Astrocyte of the spinal cord (primary cell): ENCODE results near the gene APCDD1L.

Experiments
- DNase-seq: peaks from one replicate; pipeline ENCODE4 v3.0.0; 2011; ENCODE audit warnings: low read depth, low spot score
- H3K4me3 ChIP-seq: 2 replicates; pipeline ENCODE4 v1.5.1; 2011; ENCODE audit warnings: low read depth, mild to moderate bottlenecking, low read length, moderate library complexity
- CTCF ChIP-seq: IDR thresholded peaks from 2 replicates; pipeline ENCODE4 v1.5.1; 2012; ENCODE audit warnings: low read depth, mild to moderate bottlenecking, low read length, inconsistent platforms
- in situ Hi-C: cut with HindIII; loops from 2 replicates; pipeline ENCODE4 v1.10.0; 2017; ENCODE audit warnings: low sequenced_read_pairs

The APCDD1L gene

DNA sequence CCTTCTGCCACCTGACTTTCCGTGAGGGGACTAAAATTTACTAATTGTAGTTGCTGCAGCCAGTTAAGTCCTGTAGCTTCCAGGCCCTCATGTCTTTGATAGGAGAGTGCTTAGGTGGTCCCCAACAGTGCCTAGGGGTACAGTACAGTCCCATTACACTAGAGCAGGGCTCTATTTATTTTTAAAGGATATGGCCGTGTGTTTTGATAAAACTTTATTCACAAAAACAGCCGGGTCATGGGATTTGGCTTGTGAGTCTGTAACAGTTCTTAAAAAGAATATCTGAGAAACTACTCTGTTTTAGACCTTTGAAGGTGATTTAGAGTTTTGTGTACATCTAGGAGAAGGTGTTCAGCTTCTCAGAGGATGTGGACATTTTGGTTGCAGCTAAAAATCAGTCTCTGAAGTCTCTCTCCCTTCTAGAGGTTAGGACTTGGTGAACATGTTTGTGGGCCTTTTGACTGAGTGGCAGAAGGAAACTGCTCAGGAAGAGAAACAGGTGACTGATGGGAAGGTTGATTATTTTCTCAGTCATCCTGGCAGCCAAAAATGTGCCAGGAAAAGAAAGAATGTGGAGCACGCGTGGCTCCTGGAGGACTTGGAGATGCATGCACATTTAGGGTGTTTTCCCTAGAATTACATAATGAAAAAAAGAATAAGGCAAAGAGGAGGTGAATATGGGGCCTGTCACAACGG, 68.8 kb downstream of the APCDD1L start:
- no peak for TF ChIP-seq CTCF
- no peak for DNase-seq
- no peak overlapping the region for H3K4me3 ChIP-seq
- in situ Hi-C loops: no loop called here

DNA sequence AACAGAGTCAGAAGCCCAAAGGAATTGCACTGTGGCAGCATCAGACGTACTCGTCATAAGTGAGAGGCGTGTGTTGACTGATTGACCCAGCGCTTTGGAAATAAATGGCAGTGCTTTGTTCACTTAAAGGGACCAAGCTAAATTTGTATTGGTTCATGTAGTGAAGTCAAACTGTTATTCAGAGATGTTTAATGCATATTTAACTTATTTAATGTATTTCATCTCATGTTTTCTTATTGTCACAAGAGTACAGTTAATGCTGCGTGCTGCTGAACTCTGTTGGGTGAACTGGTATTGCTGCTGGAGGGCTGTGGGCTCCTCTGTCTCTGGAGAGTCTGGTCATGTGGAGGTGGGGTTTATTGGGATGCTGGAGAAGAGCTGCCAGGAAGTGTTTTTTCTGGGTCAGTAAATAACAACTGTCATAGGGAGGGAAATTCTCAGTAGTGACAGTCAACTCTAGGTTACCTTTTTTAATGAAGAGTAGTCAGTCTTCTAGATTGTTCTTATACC, 70.4 kb downstream of the APCDD1L start:
- no peak for DNase-seq
- no peak overlapping the region for H3K4me3 ChIP-seq
- in situ Hi-C loops: no loop called here
- TF ChIP-seq CTCF: no peak

- in situ Hi-C loops: no loop called here
- DNase-seq: no peak
- no peak for TF ChIP-seq CTCF
- no peak overlapping the region for H3K4me3 ChIP-seq
Measured at GRCh38 chr20:58441723-58442122, 73.5 kb downstream of the APCDD1L start.

DNA sequence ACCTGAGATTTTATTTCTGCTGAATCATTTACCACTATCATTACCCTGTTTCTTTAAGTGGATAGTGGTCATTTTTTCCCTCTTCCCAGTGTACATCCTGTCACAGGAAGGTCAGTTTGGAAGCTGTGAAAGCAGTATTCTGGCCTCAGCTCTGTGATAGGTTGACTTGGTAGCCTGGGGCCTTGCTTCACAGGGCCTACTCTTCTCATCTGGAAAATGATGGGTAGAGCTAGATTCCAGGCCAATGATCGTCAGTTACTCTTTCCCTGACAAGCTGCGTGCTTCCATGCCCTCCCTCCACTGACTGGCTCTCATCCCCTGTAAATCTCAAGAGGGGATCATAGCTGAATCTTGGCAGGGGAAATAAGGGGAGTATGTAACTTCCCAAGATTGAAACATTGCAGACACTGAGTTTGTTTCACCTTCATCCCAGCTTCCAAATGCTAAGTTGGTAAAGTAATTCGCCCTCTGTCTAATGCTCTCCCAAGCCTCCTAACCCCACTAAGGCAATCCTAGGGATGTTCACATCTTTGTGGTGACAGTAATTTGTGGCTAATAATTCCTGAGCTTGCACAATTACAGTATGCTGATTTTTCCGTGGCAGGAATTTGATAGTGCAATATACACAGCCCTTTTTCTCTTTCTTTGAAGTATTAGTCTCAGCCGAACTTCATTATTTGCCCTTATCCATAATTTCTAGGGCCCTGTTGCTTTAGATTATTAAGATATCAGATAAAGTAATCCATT, 75.0 kb downstream of the APCDD1L start:
- DNase-seq: no peak
- no peak for TF ChIP-seq CTCF
- no peak overlapping the region for H3K4me3 ChIP-seq
- in situ Hi-C loops: no loop called here

- in situ Hi-C loops: no loop called here
- H3K4me3 ChIP-seq: no peak overlapping the region
- TF ChIP-seq CTCF: no peak
- no peak for DNase-seq
Measured at GRCh38 chr20:58438970-58439808, 76.0 kb downstream of the APCDD1L start.

DNA sequence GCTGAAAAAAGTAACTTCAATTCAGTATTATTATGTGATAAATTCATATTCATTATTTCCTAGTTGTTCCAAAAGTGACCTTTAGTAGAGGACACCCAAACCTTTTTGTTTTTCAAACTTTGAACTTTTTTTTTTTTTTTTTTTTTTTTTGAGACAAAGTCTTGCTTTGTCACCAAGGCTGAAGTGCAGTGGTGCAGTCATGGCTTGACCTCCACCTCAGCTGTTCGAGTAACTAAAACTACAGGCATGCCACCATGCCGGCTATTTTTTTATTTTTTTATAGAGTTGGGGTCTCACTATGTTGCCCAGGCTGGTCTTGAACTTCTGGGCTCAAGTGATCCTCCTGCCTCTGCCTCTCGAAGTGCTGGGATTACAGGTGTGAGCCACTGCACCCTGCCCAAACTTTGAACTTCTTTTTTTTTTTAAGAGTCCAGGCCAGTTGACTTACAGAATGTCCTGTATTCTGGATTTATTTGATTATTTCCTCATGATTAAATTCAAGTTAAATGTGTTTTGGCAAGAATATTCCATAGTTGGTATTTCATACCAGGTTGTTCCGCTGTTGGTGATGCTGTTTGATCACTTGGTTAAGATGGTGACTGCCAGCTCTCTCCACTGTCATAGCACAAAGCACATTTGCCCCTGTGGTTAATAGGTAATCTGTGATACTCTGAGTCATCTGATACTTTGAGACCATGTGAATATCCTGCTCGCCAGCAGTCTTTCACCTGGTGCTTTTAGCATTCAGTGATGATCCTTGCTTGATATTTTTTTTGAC, 78.1 kb downstream of the APCDD1L start:
- in situ Hi-C loops: no loop called here
- no peak overlapping the region for H3K4me3 ChIP-seq
- no peak for TF ChIP-seq CTCF
- no peak for DNase-seq
